Upper lobe of left lung (tissue), 4 donors: ENCODE results near the gene DYRK1A.

Experiments
- EP300 ChIP-seq, 4 donors: sonication (generic); formaldehyde crosslinking; IDR thresholded peaks; one replicate each; pipeline ENCODE4 v1.5.1; 2017; ENCODE audit warnings: antibody characterized with exemption in 4 of 4, control low read depth in 2 of 4
- POLR2A ChIP-seq, 4 donors: fragments of 450-650 bp; IDR thresholded peaks; one replicate each; pipeline ENCODE4 v1.5.1; 2016 to 2017; ENCODE audit warnings: antibody characterized with exemption in 4 of 4, mild to moderate bottlenecking in 2 of 4
- POLR2AphosphoS5 ChIP-seq, 2 donors: sonication (generic); formaldehyde crosslinking; IDR thresholded peaks; one replicate each; pipeline ENCODE4 v1.5.1; 2017; ENCODE audit warnings: antibody characterized with exemption in 2 of 2
- TF ChIP-seq, protein P1 (sequence below), 6 experiments: fragments of 450-650 bp in 4 of 6; fragments of 200-600 bp in 2 of 6; sonication (generic) in 2 of 6; IDR thresholded peaks; one replicate each; pipeline ENCODE4 v1.5.1; 2016 to 2019; ENCODE audit warnings: antibody characterized with exemption in 6 of 6

DNA sequence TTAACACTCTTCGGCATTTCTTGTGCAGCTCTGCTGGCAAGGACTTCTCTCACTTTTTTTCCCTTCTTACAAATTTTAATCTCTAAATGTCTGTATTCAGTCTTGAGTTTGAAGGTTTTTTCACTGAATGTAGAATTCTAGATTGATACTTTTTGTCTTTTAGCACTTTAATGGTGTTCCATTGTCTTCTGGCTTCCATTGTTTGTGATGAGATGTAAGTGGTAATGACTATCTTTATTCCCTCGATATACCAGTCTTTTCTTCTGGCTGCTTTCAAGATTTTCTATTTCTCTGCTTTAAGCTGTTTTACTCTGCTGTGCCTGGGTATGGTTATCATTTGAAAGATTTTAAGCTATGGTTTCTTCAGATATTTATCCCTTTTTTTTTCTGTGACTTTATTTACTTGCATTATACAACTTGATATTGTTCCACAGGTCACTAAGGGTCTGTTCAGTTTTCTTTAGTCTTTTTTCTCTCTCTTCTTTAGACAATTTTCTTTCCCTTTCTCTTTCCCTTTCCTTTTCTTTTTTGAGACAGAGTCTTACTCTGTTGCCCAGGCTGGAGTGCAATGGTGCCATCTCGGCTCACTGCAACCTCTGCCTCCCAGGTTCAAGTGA is 35.8 kb downstream of the DYRK1A start:
- TF ChIP-seq POLR2A (IDR thresholded peaks at IDR 0.05) (no peak), EP300 (IDR thresholded peaks at IDR 0.05) (no peak), POLR2AphosphoS5 (IDR thresholded peaks at IDR 0.05) (no peak)
- TF ChIP-seq, protein P1, sequence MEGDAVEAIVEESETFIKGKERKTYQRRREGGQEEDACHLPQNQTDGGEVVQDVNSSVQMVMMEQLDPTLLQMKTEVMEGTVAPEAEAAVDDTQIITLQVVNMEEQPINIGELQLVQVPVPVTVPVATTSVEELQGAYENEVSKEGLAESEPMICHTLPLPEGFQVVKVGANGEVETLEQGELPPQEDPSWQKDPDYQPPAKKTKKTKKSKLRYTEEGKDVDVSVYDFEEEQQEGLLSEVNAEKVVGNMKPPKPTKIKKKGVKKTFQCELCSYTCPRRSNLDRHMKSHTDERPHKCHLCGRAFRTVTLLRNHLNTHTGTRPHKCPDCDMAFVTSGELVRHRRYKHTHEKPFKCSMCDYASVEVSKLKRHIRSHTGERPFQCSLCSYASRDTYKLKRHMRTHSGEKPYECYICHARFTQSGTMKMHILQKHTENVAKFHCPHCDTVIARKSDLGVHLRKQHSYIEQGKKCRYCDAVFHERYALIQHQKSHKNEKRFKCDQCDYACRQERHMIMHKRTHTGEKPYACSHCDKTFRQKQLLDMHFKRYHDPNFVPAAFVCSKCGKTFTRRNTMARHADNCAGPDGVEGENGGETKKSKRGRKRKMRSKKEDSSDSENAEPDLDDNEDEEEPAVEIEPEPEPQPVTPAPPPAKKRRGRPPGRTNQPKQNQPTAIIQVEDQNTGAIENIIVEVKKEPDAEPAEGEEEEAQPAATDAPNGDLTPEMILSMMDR (IDR thresholded peaks at IDR 0.05): no peak
